Measurements from ENCODE around the gene CDH13. TPM values are rescaled to one million over a fixed set of nuclear protein-coding genes. Genes with fewer than 3 reads are reported as not detected.

Gene CDH13
- total RNA-seq, 1 donor from 2014 or later: 14.3 TPM

GRCh38 chr16:82796047-82796446 is 169.3 kb downstream of the CDH13 start:
- Histone ChIP-seq H3K27ac (no peak overlapping the region), H3K36me3 (no peaks in the 10 kb centered on the region), H3K4me1 (no peaks in the 10 kb centered on the region), H3K27me3 (ENCODE audit: low read depth) (no peaks in the 10 kb centered on the region), H3K4me3 (no peak overlapping the region), H3K9me3 (no peaks in the 10 kb centered on the region)
- TF ChIP-seq CTCF (IDR thresholded peaks at IDR 0.05): no peak
- DNase-seq: no peak
- ATAC-seq: no peak
- intact Hi-C loops (cut with DNase I): no loop called here

GRCh38 chr16:82801361-82801760 is 174.6 kb downstream of the CDH13 start:
- no peaks in the 10 kb centered on the region for H3K27me3 ChIP-seq (ENCODE audit: low read depth)
- intact Hi-C loops (cut with DNase I): no loop called here
- no peak for DNase-seq
- H3K4me3 ChIP-seq: no peak overlapping the region
- TF ChIP-seq CTCF (IDR thresholded peaks at IDR 0.05): no peak
- no peak for ATAC-seq
- H3K36me3 ChIP-seq: no peaks in the 10 kb centered on the region
- no peaks in the 10 kb centered on the region for H3K9me3 ChIP-seq
- no peak overlapping the region for H3K27ac ChIP-seq
- H3K4me1 ChIP-seq: no peaks in the 10 kb centered on the region

GRCh38 chr16:82805866-82806265 is 179.1 kb downstream of the CDH13 start:
- DNase-seq (no peak), ATAC-seq (no peak)
- Histone ChIP-seq H3K27ac (no peak overlapping the region), H3K27me3 (ENCODE audit: low read depth) (no peaks in the 10 kb centered on the region), H3K4me1 (no peaks in the 10 kb centered on the region), H3K4me3 (no peak overlapping the region), H3K9me3 (no peaks in the 10 kb centered on the region), H3K36me3 (no peaks in the 10 kb centered on the region)
- intact Hi-C loops (cut with DNase I): no loop called here
- TF ChIP-seq CTCF (IDR thresholded peaks at IDR 0.05): no peak

GRCh38 chr16:82807311-82807710 is 180.5 kb downstream of the CDH13 start:
- Histone ChIP-seq H3K9me3 (no peaks in the 10 kb centered on the region), H3K4me1 (no peaks in the 10 kb centered on the region), H3K27me3 (ENCODE audit: low read depth) (no peaks in the 10 kb centered on the region), H3K27ac (no peak overlapping the region), H3K4me3 (no peak overlapping the region), H3K36me3 (no peaks in the 10 kb centered on the region)
- ATAC-seq (no peak), DNase-seq (no peak)
- no peak for TF ChIP-seq CTCF (IDR thresholded peaks at IDR 0.05)
- intact Hi-C loops (cut with DNase I): no loop called here

DNA sequence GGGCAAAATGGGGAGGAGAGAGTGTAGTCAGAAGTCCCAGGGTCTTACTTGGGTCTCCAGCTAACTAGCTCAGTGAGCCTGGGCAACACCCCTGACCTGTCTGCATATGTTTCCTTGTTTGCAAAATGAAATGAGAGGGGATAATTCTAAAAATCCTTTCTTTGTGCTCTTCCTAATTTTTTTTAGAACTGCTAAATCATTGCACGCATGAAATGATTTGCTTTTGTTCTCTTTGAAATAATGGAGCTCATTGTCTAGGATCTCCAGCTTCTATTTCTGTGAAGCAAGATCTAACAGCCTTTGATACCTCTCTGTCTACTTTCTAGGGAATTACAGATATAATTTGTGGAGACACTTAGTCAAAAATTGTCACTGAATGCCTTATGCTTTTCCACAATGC is 181.3 kb downstream of the CDH13 start:
- no peak overlapping the region for H3K27ac ChIP-seq
- no peaks in the 10 kb centered on the region for H3K4me1 ChIP-seq
- ATAC-seq: no peak
- no peak for TF ChIP-seq CTCF (IDR thresholded peaks at IDR 0.05)
- H3K9me3 ChIP-seq: no peaks in the 10 kb centered on the region
- no peaks in the 10 kb centered on the region for H3K36me3 ChIP-seq
- H3K27me3 ChIP-seq (ENCODE audit: low read depth): no peaks in the 10 kb centered on the region
- H3K4me3 ChIP-seq: no peak overlapping the region
- DNase-seq: no peak
- intact Hi-C loops (cut with DNase I): no loop called here

- intact Hi-C loops (cut with DNase I): no loop called here
- H3K4me3 ChIP-seq: no peak overlapping the region
- H3K27ac ChIP-seq: no peak overlapping the region
- no peaks in the 10 kb centered on the region for H3K9me3 ChIP-seq
- no peak for TF ChIP-seq CTCF (IDR thresholded peaks at IDR 0.05)
- ATAC-seq (no peak), DNase-seq (no peak)
- no peaks in the 10 kb centered on the region for H3K36me3 ChIP-seq
- H3K27me3 ChIP-seq (ENCODE audit: low read depth): no peaks in the 10 kb centered on the region
- H3K4me1 ChIP-seq: no peaks in the 10 kb centered on the region
Measured at GRCh38 chr16:82810077-82810476, 183.3 kb downstream of the CDH13 start.
